Measurements from ENCODE around the gene PABPC1L.

PABPC1L gene

DNA sequence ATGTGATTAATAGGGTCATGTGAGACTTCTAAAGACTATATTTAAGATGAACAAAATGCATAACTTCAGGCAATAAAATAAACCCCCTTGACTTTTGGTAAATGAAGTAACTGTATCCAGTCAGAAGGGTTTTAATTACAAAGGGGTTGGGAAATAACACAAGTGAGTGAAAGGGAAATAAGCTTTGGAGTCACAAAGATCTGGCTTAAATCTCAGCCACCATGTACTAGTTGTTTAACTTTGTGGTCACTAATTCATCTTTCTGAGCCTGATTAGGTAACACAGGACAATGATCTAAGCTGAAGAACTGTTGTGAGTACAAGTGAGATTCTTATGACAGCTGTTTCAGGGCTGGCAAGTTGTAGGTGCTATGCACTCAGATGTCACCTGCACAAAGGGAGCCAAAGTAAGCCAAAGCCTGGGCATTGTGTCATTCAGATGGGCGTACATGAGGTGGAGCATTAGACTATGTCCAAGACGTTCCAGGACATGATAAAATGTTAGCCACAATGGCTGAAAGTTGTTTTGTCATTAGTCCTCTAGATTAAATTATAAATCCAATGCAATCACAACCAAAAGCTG lies 36.5 kb downstream of the PABPC1L start:
- no peak for DNase-seq

DNA sequence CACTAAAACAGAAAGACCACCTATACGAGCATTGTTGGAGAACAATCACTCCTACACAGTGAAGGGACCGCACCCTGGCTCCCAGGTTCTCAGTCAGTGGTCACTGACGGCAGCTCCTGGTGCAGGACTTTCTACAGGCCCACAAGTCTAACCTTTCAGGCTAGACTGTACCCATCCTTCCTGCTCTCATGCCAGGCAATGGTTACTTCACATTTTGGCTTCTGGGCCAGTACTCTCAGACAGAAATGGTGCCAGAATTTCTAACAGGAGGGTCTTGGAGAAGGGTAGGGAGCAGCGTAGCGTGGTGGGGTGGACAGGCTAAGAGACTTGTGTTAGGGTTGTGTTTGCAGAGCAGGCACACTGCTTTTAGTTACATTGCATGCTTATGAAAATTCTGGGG lies 38.2 kb downstream of the PABPC1L start:
- DNase-seq, result no peak

DNA sequence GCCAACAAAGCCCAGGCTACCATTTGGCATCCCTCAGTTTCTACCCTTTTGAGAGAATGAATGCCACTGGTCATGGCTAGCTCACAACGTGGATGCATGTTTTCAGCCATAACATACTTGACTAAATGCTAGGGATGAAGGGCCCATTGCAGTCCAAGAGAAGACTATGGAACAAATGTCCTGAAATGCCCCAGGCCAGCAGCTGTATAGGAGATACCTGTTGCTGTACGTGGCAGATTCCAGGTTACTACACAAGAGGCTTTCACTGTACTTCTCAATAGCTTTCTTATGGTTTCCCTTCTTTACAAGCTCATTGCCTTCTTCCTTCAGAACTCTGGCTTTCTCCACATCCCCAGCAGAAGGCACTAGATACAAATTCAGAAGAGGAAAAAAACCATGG lies 38.7 kb downstream of the PABPC1L start:
- DNase-seq, result no peak

DNA sequence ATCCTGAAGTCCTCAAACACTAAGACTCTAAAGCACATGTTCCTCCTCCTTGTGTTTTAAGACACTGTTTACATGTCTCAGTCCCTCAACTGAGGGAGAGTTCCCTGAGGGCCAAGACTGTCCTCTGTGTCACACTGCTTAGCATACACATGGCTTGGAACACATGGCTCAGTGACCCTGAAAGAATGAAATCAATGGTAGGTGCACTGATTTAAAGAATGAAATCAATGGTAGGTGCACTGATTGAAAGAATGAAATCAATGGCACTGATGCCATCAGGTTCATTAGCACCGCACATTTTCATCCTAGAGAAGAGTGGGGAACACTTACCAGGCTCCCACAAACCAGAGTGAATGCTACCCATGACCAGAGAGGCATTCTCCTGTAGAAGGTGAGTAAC lies 40.5 kb downstream of the PABPC1L start:
- DNase-seq, result no peak

DNA sequence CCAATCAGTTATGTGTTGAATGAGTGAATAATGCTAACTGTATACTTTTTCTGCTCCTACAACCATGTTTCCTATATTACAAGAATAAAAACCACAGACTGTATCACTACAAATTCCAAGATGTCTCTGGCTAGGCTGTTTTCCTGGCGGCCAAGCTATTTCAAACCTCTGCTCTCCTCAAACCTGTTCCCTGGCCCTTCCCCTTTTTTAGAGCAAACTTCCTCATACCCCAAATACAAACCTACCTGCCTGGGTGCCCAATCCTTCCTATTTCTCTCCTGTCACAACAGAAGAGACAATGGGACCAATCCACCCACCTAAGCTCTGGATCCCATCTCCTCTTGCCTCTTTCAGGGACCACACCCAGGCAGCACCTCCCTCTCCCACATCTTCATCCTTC lies 42.9 kb downstream of the PABPC1L start:
- no peak for DNase-seq

DNA sequence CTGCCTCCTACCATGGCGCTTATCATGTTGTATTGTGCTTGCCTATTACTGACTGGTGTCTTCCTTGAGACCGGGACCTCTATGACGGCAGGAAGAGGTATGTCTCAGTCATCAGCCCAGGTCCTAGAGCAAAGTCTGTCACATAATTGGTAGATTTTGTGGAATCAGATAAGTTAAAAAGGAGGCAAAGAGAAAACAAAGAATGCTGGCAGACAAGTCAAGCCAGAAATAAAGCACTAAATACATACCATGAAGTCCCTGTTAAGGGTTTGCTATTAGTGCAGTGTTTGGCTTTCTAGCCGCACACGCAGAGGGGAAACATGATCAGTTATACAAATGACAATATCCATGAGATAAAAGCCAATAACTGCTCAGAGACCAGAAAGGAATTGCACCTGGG lies 44.4 kb downstream of the PABPC1L start:
- DNase-seq, result no peak

DNA sequence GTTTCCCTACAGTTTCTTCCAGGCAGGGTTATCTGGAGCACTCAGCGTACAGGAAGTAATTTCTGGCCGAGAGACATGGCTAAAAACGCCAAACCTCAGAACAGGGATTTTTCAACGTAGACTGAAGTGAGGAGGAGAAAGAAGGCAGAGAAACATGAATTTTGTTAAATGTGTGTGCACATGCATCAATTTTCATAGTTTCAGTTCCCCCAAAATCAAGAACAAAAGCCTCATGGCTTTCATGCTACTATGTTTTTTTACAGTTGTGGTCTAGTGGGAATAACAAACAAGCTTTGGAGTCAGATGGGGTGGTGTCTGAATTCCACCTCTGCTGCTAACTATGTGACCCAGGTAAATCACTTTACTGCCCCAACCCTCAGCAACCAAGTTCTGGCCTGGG lies 45.4 kb downstream of the PABPC1L start:
- DNase-seq, result no peak

DNA sequence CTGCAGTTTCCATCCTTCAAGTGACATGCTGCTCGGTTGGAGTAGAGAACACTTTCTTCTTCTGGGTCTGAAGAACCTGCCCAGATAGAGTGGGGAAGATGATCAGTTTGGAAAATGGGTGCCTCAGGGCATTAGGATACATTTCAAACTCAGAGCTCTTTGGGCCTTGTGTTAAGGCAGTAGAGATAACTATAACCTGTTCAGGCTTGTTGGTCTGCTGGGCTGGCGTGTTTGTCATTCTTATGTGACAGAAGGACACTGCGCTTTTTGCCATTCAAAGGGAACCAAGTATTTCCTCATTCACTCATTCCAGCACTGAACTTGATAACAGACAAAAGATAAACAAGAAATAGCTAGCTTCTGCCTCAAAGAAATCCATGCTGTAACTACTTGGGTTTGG lies 46.5 kb downstream of the PABPC1L start:
- DNase-seq, result no peak

DNA sequence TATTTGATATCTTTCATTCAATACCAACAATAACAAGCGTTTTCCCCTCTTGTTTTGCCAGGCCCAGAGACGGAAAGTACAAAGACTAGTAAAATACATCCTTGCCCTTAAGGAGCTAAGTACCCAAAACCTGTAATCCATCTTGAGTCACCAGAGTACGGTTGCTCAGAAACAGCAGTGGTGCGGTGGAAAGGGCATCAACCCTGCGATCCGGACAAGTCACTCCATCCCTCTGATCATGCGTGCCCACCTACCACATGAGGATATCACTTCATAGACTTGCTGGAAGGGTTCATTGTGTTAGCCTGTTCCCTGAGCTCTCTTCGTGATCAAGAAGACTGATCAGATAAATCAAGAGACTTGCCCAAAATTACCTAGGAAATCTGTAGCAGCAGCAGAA lies 48.4 kb downstream of the PABPC1L start:
- no peak for DNase-seq

DNA sequence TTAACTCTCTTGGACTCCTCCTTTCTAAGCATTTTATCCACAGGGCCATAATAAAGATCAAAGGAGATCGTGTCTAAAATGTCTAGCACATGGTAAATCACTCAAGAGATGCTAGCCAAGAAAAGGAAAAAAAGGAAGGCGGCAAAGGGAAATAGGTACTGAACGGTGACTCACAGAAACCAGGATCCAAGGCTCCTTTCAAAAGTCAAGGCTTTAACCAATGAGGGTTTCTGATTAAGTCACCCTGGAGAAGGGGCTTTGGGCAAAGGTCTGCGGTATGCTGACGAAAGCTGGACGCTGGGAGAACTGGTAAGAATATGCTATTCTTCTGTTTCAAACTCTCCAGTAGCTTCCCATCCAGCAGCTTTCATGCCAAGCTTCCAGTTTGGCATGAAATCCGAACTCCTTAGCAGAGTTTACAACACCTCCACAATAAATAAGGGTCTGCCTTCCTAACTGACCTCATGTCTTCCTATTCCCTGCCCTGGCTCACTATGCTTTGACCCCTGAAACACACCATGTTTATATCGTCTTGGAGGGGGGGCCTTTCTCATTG lies 49.3 kb downstream of the PABPC1L start:
- DNase-seq, result no peak

DNA sequence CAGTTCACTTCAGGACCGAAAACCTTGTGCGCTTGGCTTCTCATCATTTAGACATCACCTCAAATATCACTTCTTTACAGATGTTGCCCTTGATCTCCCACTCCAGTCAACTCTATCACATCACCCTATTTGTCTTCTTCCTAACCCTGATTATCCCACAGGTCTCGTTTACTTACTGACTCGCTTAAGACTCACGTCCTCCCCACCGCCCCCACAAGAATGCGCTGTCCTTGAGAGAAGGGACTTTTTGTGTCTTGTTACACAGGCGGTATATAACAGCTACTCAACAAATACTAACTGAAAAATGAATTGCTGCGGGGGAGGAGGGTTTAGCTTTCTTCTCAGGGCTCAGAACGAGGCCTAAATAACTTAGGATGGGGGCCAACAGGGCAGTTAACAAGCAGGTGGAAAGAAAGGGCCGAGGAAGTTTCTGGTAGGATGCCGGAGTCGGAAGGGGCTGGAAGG lies 49.8 kb downstream of the PABPC1L start:
- no peak for DNase-seq

DNA sequence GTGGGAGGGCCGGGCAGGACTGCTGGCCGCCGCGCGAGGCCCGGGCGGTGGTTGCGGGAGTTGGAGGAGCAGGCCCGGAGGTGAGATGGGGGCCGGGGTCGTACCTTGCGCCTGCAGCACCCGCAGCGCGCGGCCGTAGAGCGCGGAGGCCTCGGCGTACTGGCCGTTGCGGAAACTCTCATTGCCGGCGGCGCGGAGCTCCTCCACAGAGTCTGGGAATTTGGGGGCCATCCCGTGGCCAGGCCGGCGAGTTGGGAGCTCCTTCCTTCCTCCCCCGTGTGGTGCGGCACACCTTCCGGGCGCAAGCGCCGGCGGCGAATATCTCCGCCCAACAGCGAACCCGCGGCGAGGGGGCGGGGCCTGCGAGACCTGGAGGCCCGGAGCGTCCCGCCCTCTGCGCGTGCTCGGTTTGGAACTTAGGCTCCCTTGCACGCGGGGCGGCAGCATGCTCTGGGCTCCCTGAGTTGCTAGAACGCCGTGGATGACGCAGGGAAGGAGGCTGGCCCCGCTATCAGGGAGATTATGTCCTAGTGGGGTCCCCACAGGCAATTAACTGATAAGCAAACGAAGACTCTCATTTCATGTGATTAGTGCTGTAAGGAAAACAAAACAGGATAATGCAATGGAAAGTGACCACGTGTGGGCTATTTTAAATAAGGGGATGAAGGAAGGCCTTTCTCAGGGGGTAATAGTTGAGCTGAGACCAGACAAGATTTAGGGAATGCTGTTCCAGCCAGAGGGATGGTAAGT lies 50.4 kb downstream of the PABPC1L start, which contains the start of gene TOMM34:
Gene TOMM34 (minus strand): TSS at position 295 of the 750 bp plus-strand sequence. CDS start 64 bp downstream, at position 231.
- peak; percentile 71 for DNase-seq

DNA sequence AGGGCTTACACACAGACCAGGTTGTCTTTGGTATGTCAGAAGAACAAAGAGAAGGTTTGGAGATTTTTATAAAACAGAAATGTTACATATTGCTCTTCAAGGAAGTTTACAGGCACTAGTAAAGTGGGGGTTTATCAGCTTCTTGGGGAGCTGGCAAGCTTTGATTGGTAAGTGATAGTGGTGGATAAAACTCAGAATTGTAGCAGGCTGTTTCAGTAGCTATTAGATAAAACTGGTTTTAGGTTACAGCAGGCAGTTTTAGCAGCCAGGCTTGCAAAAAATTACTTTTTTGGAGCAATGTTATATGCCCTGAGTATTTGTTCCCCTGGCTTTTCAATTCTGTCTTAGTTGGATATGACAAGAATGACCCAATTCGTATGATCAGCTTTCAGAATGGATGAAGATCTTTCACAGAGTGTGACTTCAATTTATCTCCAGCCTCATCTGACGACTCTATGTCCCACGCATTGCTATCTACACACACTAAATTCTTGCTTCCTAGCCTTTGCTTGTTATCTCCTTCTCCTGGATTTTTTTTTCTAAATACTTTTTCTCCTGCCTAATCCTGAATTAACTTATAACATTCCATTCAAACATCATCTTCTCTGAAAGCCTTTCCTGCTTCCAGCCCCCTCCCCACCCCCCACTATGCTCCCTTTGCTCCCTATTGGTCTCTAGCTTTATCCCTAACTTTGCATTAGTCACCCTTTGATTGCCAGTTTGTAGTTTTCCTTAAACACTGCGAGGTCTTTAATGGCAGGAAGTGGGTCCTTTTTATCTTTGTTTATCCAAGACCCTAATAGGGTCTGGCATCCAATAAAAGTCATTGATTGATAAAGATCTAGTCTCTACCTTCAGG lies 51.4 kb downstream of the PABPC1L start:
- no peak for DNase-seq

DNA sequence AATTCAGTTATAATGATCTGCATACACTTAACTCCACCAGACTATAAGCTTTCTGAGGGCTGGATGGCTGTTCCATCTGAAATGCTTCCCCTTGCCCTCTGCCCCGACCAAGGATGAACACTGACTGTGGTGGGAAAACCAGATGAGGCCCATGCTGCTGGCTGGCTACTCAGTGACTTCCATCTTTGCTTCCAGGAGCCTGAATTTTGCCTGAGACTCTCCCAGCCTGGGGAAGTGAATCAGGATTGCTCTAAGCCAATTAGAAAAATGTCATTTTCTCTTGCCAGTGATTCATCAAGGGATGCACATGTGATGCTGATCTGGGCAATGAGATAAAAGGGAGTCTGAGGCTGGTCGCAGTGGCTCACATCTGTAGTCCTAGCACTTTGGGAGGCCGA lies 52.0 kb downstream of the PABPC1L start:
- DNase-seq, result no peak

DNA sequence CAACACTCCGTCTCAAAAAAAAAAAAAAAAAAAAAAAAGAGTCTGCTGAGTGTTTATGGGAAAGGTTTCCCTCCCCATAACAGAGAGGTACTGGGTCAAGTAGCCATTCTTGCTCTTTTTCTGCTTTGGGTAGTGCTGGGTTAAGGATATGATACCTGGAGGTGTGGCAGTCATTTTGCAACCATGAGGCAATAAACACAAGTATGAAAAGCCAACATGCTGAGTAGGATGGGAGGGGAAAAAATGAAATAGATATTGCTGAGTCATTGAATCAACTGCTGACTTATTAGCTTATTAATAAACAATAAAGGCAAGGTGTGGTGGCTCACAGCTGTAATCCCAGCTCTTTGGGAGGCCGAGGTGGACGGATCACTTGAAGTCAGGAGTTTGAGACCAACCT lies 52.6 kb downstream of the PABPC1L start:
- no peak for DNase-seq

DNA sequence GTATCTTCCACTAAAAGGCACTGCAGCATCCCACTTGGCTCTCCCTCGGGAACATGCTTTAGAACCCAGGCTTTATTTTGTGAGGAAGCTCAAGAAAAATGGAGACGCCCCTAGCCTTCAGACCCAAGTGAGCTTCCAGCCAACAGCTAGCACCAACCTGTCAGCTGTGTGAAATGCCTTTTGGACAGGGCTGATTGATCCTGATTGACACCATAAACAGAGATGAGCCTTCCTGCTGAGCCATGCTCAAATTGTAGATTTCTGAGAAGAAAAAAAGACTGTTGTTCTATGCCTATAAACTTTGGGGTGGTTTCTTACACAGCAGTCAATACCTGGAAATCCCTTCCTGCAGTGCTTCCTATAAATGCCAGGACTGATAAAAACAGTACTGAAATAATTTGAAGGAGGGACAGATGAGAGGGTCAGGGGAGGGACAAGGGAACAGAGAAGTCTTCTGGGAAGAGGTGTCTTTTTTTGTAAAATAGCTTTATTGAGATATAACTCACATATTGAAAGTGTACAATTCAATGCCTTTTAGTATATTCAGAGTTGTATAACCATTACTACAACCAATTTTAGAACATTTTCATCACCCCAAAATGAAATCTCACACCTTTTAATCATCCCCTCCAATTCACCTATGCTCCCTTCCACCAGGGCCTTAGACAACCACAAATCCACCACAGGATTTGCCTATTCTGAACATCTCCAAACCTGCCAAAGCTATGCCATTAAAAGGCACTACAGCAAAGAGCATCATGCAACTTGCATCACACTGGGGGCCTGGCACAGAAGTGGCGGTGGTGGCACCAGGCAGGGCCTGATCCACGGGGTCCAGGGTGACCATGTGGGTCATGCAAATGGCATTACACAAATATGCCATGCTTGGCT lies 53.7 kb downstream of the PABPC1L start:
- no peak for DNase-seq

DNA sequence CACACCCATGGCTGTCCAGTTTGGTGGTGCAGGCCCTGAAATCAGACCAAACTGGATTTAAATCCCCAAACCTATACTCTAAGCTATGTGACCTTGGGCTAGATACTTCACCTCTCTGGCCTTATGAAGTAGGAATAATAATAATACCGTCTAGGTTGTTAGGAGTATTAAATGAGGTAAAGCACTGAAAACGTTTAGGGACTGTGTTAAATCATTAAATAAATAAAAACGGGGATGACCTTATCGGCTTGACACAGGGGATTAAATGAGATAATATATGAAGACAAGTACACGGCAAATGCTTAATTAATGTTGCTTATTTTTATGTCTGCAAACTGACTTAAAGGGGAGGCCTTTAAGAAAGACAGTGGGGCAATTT lies 55.8 kb downstream of the PABPC1L start:
- no peak for DNase-seq

DNA sequence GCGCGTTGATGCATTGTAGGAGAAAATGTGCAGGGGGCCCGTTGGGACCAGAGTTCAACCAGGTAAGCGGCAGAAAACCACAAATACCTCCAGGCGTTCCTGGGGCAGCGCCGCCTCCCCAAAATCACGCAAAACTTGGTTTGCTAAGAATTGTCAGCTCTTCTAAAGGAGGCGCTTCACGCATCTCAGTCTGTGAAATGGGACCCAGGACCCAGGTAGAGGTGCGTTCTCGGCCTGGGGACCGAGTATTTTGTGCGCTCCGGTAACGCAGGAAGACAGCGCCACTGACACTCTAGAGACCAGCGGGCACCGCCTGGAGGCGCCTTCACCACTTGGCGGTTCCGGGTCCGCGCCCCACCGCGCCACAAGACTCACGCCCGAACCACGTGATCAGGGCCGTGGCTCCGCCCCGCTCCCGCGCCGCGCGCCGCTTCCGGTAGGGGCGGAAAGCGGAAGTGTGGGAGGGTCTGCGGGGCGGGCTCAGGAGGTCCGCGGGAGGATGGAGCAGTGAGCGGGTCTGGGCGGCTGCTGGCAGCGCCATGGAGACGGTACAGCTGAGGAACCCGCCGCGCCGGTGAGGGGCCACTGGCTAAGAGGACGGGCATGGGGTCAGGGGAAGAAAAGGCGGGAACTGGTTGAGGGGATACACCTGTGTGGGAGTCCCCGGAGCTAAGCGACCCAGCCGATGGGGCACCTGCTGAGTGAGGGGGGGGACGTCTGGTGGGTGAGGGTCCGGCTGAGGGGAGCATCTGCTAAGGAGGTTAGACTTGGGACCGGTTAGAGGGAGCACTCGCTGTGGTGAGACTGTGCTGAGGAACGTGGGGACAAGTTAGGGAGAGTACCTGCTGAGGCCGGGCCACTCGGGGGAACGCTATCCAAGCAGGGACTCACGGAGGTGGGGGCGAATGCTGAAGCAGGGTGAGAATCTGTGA lies 56.4 kb downstream of the PABPC1L start, which contains the start of gene STK4:
Gene STK4 (plus strand): TSS at position 483 of the 932 bp plus-strand sequence. CDS start 57 bp downstream, at position 540.
- DNase-seq, result peak; percentile 60

DNA sequence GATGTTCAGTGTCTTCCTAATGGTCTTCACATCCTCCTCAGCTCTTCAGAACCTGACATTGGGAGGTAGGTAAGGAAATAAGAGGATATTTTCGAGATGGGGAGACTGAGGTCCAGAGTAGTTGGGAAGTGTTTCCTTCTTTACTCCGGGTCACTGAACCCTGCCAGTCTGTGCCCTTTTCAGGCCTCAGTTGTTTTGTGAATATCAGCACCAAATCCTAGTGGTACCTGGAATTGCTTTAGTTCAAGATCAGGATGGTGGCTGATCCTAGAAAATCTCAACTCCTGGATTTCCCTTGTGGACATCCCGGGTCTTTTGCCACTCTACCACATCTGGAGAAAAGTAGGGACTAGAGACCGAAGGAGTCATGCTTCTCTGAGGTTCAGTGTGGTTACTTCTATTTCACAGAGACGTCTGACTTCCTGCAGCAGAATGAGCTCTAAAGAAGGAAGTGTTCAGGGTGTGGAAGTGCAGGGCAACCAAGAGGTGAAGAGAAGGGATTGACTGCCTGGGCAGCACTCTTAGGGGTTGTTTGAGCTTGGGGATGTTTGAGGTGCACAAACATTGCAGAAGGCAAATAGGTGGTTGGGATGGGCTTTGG lies 57.4 kb downstream of the PABPC1L start:
- DNase-seq, result no peak

DNA sequence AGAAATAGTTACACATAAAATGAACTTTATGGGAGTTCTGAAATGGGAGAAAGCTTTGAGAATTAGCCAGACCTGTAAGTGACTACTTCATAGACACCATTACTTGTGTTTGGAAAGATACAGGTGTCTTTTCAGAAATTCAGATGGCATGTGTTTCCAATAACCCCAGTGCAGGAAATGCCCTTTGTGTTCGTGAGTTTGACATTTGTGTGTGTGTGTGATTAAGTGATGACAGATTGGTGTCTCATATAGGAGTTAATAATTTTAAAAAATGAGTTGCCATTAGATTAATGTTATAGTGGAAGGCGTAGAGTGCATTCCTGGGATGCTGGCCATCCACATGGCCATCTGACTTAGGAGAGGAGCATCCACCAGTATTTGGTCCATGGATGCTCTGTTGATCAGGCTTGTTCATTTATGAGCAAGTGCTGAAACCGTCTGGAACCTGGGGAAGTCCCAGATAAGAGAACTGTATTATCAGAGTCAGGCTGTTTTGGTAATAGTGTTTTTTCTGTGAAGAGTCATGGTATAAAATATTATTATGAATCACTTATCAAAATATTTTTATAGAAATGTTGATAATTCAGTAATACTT lies 59.5 kb downstream of the PABPC1L start:
- no peak for DNase-seq

Measured in NCI-H524 treated with DMSO at 0.1 percent for 48 hours (cell line).